Liver (tissue), 9 donors: ENCODE data around the gene ATP6V1A. TPM values are rescaled to one million over a fixed set of nuclear protein-coding genes. Genes with fewer than 3 reads are reported as not detected.

Source experiments
- DNase-seq: peaks from one replicate; pipeline ENCODE4 v3.0.0-alpha.2; 2017; ENCODE audit warnings: low spot score
- H3K27ac ChIP-seq, 2 donors: one replicate each; pipeline ENCODE4 v1.7.0; 2013; ENCODE audit warnings: inconsistent platforms in 2 of 2, low read length in 2 of 2, control low read depth in 1 of 2, low read depth in 1 of 2, mild to moderate bottlenecking in 1 of 2
- H3K27me3 ChIP-seq, 4 donors: one replicate each; pipeline versions ENCODE4 v1.6.1 to v1.7.0; 2013; ENCODE audit warnings: low read length in 3 of 4, inconsistent platforms in 1 of 4, mild to moderate bottlenecking in 1 of 4, moderate library complexity in 1 of 4; ENCODE audit not compliant: control insufficient read depth in 4 of 4, insufficient read depth in 4 of 4
- H3K36me3 ChIP-seq, 4 donors: one replicate each; pipeline versions ENCODE4 v1.6.1 to v1.7.0; 2013; ENCODE audit warnings: low read length in 3 of 4, mild to moderate bottlenecking in 3 of 4, low read depth in 1 of 4, moderate library complexity in 1 of 4; ENCODE audit not compliant: control insufficient read depth in 4 of 4, insufficient read depth in 3 of 4
- H3K4me1 ChIP-seq, 4 donors: one replicate each; pipeline versions ENCODE4 v1.6.1 to v1.7.0; 2013; ENCODE audit warnings: low read length in 3 of 4, mild to moderate bottlenecking in 3 of 4, moderate library complexity in 1 of 4; ENCODE audit not compliant: control insufficient read depth in 4 of 4, insufficient read depth in 4 of 4
- H3K4me3 ChIP-seq, 3 donors: one replicate each; pipeline versions ENCODE4 v1.6.1 to v1.7.0; 2013; ENCODE audit warnings: low read length in 3 of 3, control low read depth in 1 of 3, low read depth in 1 of 3, mild to moderate bottlenecking in 1 of 3
- H3K9ac ChIP-seq, 2 donors: one replicate each; pipeline ENCODE4 v1.7.0; 2013; ENCODE audit warnings: low read length in 2 of 2, mild to moderate bottlenecking in 2 of 2, moderate library complexity in 2 of 2, control low read depth in 1 of 2, low read depth in 1 of 2
- H3K9me3 ChIP-seq, 4 donors: one replicate each; pipeline versions ENCODE4 v1.6.1 to v1.7.0; 2013; ENCODE audit warnings: low read length in 3 of 4; ENCODE audit not compliant: control insufficient read depth in 4 of 4
- EGR1 ChIP-seq, 2 donors: IDR thresholded peaks; 2 replicates each; pipeline ENCODE4 v1.6.1; 2016 to 2018; ENCODE audit warnings: antibody characterized with exemption in 2 of 2, low read depth in 2 of 2
- FOXA1 ChIP-seq: IDR thresholded peaks from 2 replicates; pipeline ENCODE4 v1.6.1; 2016; ENCODE audit warnings: antibody characterized with exemption
- FOXA2 ChIP-seq: IDR thresholded peaks from 2 replicates; pipeline ENCODE4 v1.6.1; 2016; ENCODE audit warnings: antibody characterized with exemption
- GABPA ChIP-seq, 2 donors: IDR thresholded peaks in 1 of 2; conservative IDR thresholded peaks in 1 of 2; 2 replicates each; pipeline ENCODE4 v1.6.1; 2016; ENCODE audit warnings: antibody characterized with exemption in 2 of 2, mild to moderate bottlenecking in 1 of 2, moderate library complexity in 1 of 2
- HNF4A ChIP-seq, 2 donors: conservative IDR thresholded peaks; 2 replicates each; pipeline ENCODE4 v1.6.1; 2016; ENCODE audit warnings: antibody characterized with exemption in 2 of 2, mild to moderate bottlenecking in 2 of 2
- JUND ChIP-seq, 2 donors: IDR thresholded peaks; 2 replicates each; pipeline ENCODE4 v1.6.1; 2016; ENCODE audit warnings: antibody characterized with exemption in 2 of 2
- NR2F2 ChIP-seq: IDR thresholded peaks from 2 replicates; pipeline ENCODE4 v1.6.1; 2016; ENCODE audit warnings: antibody characterized with exemption
- RAD21 ChIP-seq, 2 donors: IDR thresholded peaks; 2 replicates each; pipeline ENCODE4 v1.6.1; 2016; ENCODE audit warnings: antibody characterized with exemption in 2 of 2, mild to moderate bottlenecking in 2 of 2
- RXRA ChIP-seq, 2 donors: IDR thresholded peaks; 2 replicates each; pipeline ENCODE4 v1.6.1; 2017 to 2018; ENCODE audit warnings: antibody characterized with exemption in 2 of 2, mild to moderate bottlenecking in 1 of 2
- SP1 ChIP-seq: IDR thresholded peaks from 2 replicates; pipeline ENCODE4 v1.6.1; 2018; ENCODE audit warnings: antibody characterized with exemption, mild to moderate bottlenecking
- TAF1 ChIP-seq: conservative IDR thresholded peaks from 2 replicates; pipeline ENCODE4 v1.6.1; 2016; ENCODE audit warnings: antibody characterized with exemption, mild to moderate bottlenecking
- YY1 ChIP-seq: IDR thresholded peaks from 2 replicates; pipeline ENCODE4 v1.6.1; 2016; ENCODE audit warnings: antibody characterized with exemption, mild to moderate bottlenecking
- WGBS: extraction: QIAGEN DNeasy Blood & Tissue Kit; methylation state at CpG from one replicate; pipeline ENCODE4 v1.1.7; 2013; 5-methylcytosine and 5-hydroxymethylcytosine counted together
- polyA plus RNA-seq, 2 donors: library from polyadenylated mRNA; stranded (reverse) in 1 of 2; unstranded in 1 of 2; fragments of 200-250 nt in 1 of 2; fragments of >200 nt in 1 of 2; fragmentation: Nextera tagmentation in 1 of 2; extraction: Ambion mirVana in 1 of 2; gene quantifications; one replicate each; pipeline versions ENCODE4 v1.2.1 to v1.2.3, GENCODE V29; 2013 to 2015
- total RNA-seq, 2 donors: library from RNA; depleted of rRNA; stranded (reverse); fragments of >200 nt; gene quantifications; one replicate each; pipeline ENCODE4 v1.2.3, GENCODE V29; 2014
- TF ChIP-seq, protein P1 (sequence below): IDR thresholded peaks from 2 replicates; pipeline ENCODE4 v1.6.1; 2016; ENCODE audit warnings: antibody characterized with exemption
- TF ChIP-seq, protein P2 (sequence below): IDR thresholded peaks from 2 replicates; pipeline ENCODE4 v1.6.1; 2016; ENCODE audit warnings: antibody characterized with exemption
- TF ChIP-seq, protein P3 (sequence below): fragments of 150-350 bp; IDR thresholded peaks from 2 replicates; pipeline ENCODE4 v1.5.1; 2017; ENCODE audit warnings: improper control_type of control experiment, low read depth, low read length; ENCODE audit not compliant: missing input control
- TF ChIP-seq, protein P4 (sequence below): IDR thresholded peaks from 2 replicates; pipeline ENCODE4 v1.6.1; 2016; ENCODE audit warnings: antibody characterized with exemption, mild to moderate bottlenecking
- TF ChIP-seq, protein P5 (sequence below): IDR thresholded peaks from 2 replicates; pipeline ENCODE4 v1.6.1; 2016; ENCODE audit warnings: antibody characterized with exemption
- donor health status: healthy.
- donor health status: healthy.
- donor health status: healthy.
- donor health status: healthy.
- donor health status: healthy.

ATP6V1A gene
- total and polyA plus RNA-seq, 4 donors = 15.2 to 53.2 (median 42.7) TPM

DNA sequence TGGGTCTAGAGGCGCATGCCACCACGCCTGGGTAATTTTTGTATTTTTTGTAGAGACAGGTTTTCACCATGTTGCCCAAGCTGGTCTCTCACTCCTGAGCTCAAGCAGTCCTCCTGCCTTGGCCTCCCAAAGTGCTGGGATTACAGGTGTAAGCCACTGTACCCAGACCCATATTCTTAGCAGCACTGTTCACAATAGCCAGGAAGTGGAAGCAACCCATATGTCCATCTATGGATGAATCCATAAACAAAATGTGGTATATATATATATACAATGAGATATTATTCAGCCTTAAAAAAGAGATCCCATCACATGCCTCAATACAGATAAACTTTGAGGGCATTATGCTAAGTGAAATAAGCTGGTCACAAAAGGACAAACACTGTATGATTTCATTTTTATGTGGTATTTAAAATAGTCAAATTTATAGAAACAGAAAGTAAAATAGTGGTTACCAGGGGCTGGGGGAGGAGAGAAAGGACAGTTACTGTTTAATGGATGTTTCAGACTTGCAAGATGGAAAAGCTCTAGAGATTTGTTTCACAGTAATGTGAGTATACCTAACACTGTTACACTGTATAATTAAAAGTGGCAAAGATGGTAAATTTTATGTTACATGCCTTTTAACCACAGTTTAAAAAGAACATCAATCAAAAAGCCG lies 56.1 kb downstream of the ATP6V1A start (continued):
- TF ChIP-seq FOXA2 (no peak), YY1 (no peak), HNF4A (conservative IDR thresholded peaks at IDR 0.05) (no peak), EGR1 (IDR thresholded peaks at IDR 0.05; ENCODE audit: low read depth in 2 of 2) (no peak), GABPA (IDR thresholded peaks at IDR 0.05 in 1 of 2, conservative IDR thresholded peaks at IDR 0.05 in 1 of 2) (no peak), NR2F2 (no peak)
- TF ChIP-seq, protein P1, sequence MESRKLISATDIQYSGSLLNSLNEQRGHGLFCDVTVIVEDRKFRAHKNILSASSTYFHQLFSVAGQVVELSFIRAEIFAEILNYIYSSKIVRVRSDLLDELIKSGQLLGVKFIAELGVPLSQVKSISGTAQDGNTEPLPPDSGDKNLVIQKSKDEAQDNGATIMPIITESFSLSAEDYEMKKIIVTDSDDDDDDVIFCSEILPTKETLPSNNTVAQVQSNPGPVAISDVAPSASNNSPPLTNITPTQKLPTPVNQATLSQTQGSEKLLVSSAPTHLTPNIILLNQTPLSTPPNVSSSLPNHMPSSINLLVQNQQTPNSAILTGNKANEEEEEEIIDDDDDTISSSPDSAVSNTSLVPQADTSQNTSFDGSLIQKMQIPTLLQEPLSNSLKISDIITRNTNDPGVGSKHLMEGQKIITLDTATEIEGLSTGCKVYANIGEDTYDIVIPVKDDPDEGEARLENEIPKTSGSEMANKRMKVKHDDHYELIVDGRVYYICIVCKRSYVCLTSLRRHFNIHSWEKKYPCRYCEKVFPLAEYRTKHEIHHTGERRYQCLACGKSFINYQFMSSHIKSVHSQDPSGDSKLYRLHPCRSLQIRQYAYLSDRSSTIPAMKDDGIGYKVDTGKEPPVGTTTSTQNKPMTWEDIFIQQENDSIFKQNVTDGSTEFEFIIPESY = no peak
- TF ChIP-seq, protein P2, sequence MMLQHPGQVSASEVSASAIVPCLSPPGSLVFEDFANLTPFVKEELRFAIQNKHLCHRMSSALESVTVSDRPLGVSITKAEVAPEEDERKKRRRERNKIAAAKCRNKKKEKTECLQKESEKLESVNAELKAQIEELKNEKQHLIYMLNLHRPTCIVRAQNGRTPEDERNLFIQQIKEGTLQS = no peak

DNA sequence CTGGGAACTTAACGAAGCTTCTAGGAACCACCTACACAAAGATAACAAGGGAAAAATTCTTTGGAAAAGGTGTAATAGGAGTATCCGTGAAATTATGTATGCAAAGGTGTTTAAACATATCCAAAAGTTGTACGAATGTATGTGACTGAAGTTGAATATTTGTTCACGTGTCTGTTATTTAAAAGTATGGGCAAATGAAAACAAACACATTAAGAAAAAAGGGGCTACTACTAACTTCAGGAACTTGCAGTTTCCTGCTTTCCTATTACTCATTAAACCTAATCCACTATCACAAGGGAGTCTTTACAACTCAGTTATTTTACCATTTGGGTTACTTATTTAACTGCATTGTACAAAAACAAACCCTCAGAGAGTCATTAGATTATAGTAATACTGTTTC lies 57.8 kb downstream of the ATP6V1A start:
- 87% methylated on average over 4 of the region's 4 CpGs for WGBS
- H3K9me3 ChIP-seq = no peaks in the 10 kb centered on the region
- H3K9ac ChIP-seq = no peak overlapping the region
- no peaks in the 10 kb centered on the region for H3K27me3 ChIP-seq
- DNase-seq = no peak
- no peak overlapping the region for H3K4me3 ChIP-seq
- peaks cover 8 to 42% (median 32%) of the 10 kb centered on the region in 4 donors for H3K36me3 ChIP-seq
- TF ChIP-seq, protein P1 = no peak
- TF ChIP-seq FOXA1 = no peak
- TF ChIP-seq, protein P3, sequence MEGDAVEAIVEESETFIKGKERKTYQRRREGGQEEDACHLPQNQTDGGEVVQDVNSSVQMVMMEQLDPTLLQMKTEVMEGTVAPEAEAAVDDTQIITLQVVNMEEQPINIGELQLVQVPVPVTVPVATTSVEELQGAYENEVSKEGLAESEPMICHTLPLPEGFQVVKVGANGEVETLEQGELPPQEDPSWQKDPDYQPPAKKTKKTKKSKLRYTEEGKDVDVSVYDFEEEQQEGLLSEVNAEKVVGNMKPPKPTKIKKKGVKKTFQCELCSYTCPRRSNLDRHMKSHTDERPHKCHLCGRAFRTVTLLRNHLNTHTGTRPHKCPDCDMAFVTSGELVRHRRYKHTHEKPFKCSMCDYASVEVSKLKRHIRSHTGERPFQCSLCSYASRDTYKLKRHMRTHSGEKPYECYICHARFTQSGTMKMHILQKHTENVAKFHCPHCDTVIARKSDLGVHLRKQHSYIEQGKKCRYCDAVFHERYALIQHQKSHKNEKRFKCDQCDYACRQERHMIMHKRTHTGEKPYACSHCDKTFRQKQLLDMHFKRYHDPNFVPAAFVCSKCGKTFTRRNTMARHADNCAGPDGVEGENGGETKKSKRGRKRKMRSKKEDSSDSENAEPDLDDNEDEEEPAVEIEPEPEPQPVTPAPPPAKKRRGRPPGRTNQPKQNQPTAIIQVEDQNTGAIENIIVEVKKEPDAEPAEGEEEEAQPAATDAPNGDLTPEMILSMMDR = no peak
- no peak for TF ChIP-seq TAF1
- no peak for TF ChIP-seq RAD21 (IDR thresholded peaks at IDR 0.05)
- TF ChIP-seq, protein P2 = no peak
- no peak overlapping the region for H3K27ac ChIP-seq
- no peaks in the 10 kb centered on the region for H3K4me1 ChIP-seq

DNA sequence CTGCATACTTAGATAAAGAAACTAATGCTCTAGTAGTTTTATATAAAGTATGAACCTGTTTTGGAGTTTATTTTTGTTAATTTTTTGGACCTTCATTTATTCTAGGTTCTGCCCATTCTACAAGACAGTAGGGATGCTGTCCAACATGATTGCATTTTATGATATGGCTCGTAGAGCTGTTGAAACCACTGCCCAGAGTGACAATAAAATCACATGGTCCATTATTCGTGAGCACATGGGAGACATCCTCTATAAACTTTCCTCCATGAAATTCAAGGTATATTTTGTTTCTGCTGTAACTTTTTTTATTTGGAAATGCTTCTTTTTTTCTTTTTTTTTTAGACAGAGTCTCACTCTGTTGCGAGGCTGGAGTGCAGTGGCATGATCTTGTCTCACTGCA lies 58.4 kb downstream of the ATP6V1A start:
- no peak overlapping the region for H3K9ac ChIP-seq
- WGBS = 91% methylated on average over 3 of the region's 3 CpGs
- no peaks in the 10 kb centered on the region for H3K27me3 ChIP-seq
- no peak for DNase-seq
- no peaks in the 10 kb centered on the region for H3K9me3 ChIP-seq
- H3K4me3 ChIP-seq = no peak overlapping the region
- H3K27ac ChIP-seq = no peak overlapping the region
- H3K4me1 ChIP-seq = no peaks in the 10 kb centered on the region
- H3K36me3 ChIP-seq = peaks cover 6 to 41% (median 33%) of the 10 kb centered on the region in 4 donors
- TF ChIP-seq JUND (IDR thresholded peaks at IDR 0.05) = no peak
- TF ChIP-seq SP1 = no peak
- TF ChIP-seq, protein P4, sequence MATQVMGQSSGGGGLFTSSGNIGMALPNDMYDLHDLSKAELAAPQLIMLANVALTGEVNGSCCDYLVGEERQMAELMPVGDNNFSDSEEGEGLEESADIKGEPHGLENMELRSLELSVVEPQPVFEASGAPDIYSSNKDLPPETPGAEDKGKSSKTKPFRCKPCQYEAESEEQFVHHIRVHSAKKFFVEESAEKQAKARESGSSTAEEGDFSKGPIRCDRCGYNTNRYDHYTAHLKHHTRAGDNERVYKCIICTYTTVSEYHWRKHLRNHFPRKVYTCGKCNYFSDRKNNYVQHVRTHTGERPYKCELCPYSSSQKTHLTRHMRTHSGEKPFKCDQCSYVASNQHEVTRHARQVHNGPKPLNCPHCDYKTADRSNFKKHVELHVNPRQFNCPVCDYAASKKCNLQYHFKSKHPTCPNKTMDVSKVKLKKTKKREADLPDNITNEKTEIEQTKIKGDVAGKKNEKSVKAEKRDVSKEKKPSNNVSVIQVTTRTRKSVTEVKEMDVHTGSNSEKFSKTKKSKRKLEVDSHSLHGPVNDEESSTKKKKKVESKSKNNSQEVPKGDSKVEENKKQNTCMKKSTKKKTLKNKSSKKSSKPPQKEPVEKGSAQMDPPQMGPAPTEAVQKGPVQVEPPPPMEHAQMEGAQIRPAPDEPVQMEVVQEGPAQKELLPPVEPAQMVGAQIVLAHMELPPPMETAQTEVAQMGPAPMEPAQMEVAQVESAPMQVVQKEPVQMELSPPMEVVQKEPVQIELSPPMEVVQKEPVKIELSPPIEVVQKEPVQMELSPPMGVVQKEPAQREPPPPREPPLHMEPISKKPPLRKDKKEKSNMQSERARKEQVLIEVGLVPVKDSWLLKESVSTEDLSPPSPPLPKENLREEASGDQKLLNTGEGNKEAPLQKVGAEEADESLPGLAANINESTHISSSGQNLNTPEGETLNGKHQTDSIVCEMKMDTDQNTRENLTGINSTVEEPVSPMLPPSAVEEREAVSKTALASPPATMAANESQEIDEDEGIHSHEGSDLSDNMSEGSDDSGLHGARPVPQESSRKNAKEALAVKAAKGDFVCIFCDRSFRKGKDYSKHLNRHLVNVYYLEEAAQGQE = no peak
- TF ChIP-seq NR2F2 = no peak
- no peak for TF ChIP-seq RXRA (IDR thresholded peaks at IDR 0.05)
- TF ChIP-seq, protein P5, sequence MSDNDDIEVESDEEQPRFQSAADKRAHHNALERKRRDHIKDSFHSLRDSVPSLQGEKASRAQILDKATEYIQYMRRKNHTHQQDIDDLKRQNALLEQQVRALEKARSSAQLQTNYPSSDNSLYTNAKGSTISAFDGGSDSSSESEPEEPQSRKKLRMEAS = no peak
- no peak for TF ChIP-seq HNF4A (conservative IDR thresholded peaks at IDR 0.05)
- TF ChIP-seq GABPA (IDR thresholded peaks at IDR 0.05 in 1 of 2, conservative IDR thresholded peaks at IDR 0.05 in 1 of 2) = no peak
- TF ChIP-seq, protein P1 = no peak
- no peak for TF ChIP-seq YY1
